ENCODE results near the gene IL11. TPM values are rescaled to one million over a fixed set of nuclear protein-coding genes. Genes with fewer than 3 reads are reported as not detected.
A peak's percentile ranks its signal among the peaks of the same experiment; 100 is the strongest.

Gene IL11
- total and polyA plus RNA-seq, 2 of the 13 experiments (the other 11 are each of a cell fraction or from before 2014, with no cell fraction given) = 2.5 to 2.9 TPM

- TF ChIP-seq ZUFSP (CRISPR knock-in tag; IDR thresholded peaks at IDR 0.05; ENCODE audit: borderline replicate concordance) = no peak
- TF ChIP-seq ZNF816 (CRISPR knock-in tag; IDR thresholded peaks at IDR 0.05; ENCODE audit: borderline replicate concordance) = no peak
- TF ChIP-seq KLF12 (CRISPR knock-in tag; IDR thresholded peaks at IDR 0.05; ENCODE audit: borderline replicate concordance) = 0 out of 2 replicates have a peak, but pooled peaks have one; percentile 18
- no peak for TF ChIP-seq HOXA9 (CRISPR knock-in tag; IDR thresholded peaks at IDR 0.05; ENCODE audit: borderline replicate concordance)
- TF ChIP-seq PPARG (CRISPR knock-in tag; conservative IDR thresholded peaks at IDR 0.05) = no peak
- no peak for TF ChIP-seq NR0B2 (CRISPR knock-in tag; IDR thresholded peaks at IDR 0.05)
- TF ChIP-seq ESRRA (CRISPR knock-in tag; IDR thresholded peaks at IDR 0.05; ENCODE audit: low read depth) = no peak
- TF ChIP-seq PREB (CRISPR knock-in tag; IDR thresholded peaks at IDR 0.05) = no peak
- 0 out of 2 replicates have a peak, but pooled peaks have one; percentile 76 for TF ChIP-seq TGIF2 (CRISPR knock-in tag; IDR thresholded peaks at IDR 0.05)
- TF ChIP-seq HNRNPH1 (optimal IDR thresholded peaks at IDR 0.05; ENCODE audit: low read depth, low read length) = no peak
- TF ChIP-seq PAWR (CRISPR knock-in tag; IDR thresholded peaks at IDR 0.05; ENCODE audit: borderline replicate concordance) = no peak
- no peak for TF ChIP-seq THAP9 (CRISPR knock-in tag; IDR thresholded peaks at IDR 0.05; ENCODE audit: borderline replicate concordance)
- no peak for TF ChIP-seq THYN1 (CRISPR knock-in tag; IDR thresholded peaks at IDR 0.05; ENCODE audit: borderline replicate concordance, low read depth)
- TF ChIP-seq SYNCRIP (IDR thresholded peaks at IDR 0.05; ENCODE audit: insufficient read depth, low read depth, low read length) = no peak
- TF ChIP-seq RAD21 (CRISPR knock-in tag; IDR thresholded peaks at IDR 0.05) = peak; percentile 19; the same call in 1 of the 2 replicates
- TF ChIP-seq FOXA1 (IDR thresholded peaks at IDR 0.05) = no peak
- peak; percentile 47 for TF ChIP-seq FOXA1 (CRISPR knock-in tag; IDR thresholded peaks at IDR 0.05)
- no peak for TF ChIP-seq ZNF138 (CRISPR knock-in tag; IDR thresholded peaks at IDR 0.05; ENCODE audit: low read depth)
- no peak for TF ChIP-seq ZNF343 (CRISPR knock-in tag; IDR thresholded peaks at IDR 0.05)
- TF ChIP-seq MBNL3 (CRISPR knock-in tag; conservative IDR thresholded peaks at IDR 0.05) = no peak
Measured at GRCh38 chr19:55339105-55339888, 31.0 kb downstream of the IL11 start, which contains the start of gene KMT5C (continued).
